Sigmoid colon (tissue), 4 donors: Measurements from ENCODE around the gene TLDC2.

Experiments used
- POLR2AphosphoS5 ChIP-seq, 4 donors: sonication (generic); formaldehyde crosslinking; IDR thresholded peaks; one replicate each; pipeline ENCODE4 v1.6.1; 2017; ENCODE audit warnings: antibody characterized with exemption in 4 of 4
- TF ChIP-seq, protein P1 (sequence below), 4 experiments: fragments of 450-650 bp in 3 of 4; fragments of 200-600 bp in 1 of 4; IDR thresholded peaks; one replicate each; pipeline ENCODE4 v1.5.1; 2016 to 2019; ENCODE audit warnings: antibody characterized with exemption in 4 of 4, mild to moderate bottlenecking in 3 of 4, moderate library complexity in 2 of 4

- TF ChIP-seq, protein P1, sequence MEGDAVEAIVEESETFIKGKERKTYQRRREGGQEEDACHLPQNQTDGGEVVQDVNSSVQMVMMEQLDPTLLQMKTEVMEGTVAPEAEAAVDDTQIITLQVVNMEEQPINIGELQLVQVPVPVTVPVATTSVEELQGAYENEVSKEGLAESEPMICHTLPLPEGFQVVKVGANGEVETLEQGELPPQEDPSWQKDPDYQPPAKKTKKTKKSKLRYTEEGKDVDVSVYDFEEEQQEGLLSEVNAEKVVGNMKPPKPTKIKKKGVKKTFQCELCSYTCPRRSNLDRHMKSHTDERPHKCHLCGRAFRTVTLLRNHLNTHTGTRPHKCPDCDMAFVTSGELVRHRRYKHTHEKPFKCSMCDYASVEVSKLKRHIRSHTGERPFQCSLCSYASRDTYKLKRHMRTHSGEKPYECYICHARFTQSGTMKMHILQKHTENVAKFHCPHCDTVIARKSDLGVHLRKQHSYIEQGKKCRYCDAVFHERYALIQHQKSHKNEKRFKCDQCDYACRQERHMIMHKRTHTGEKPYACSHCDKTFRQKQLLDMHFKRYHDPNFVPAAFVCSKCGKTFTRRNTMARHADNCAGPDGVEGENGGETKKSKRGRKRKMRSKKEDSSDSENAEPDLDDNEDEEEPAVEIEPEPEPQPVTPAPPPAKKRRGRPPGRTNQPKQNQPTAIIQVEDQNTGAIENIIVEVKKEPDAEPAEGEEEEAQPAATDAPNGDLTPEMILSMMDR (IDR thresholded peaks at IDR 0.05): no peak
- no peak for TF ChIP-seq POLR2AphosphoS5 (IDR thresholded peaks at IDR 0.05)
Observed at GRCh38 chr20:36916199-36916598, 40.3 kb downstream of the TLDC2 start.
